ENCODE measurements around the gene TMEM248.
"Not testable (repeated sequence)": the region's sequence is repeated elsewhere in the genome, so short reads cannot be mapped to it uniquely, and the experiment has no call there.

TMEM248 gene

GRCh38 chr7:66958538-66959350 lies 37.7 kb downstream of the TMEM248 start:
- H3K4me3 ChIP-seq (ENCODE audit: low read depth, low read length), result no peak overlapping the region
- no peak overlapping the region for H3K27ac ChIP-seq
- TF ChIP-seq CTCF (IDR thresholded peaks at IDR 0.05; ENCODE audit: low read depth, low read length), result no peak
- H3K36me3 ChIP-seq, result peaks cover 28% of the 10 kb centered on the region
- DNase-seq, result no peak
- no peaks in the 10 kb centered on the region for H3K27me3 ChIP-seq (ENCODE audit: insufficient read depth, low read depth, severe bottlenecking)
- no peaks in the 10 kb centered on the region for H3K9me3 ChIP-seq (ENCODE audit: severe bottlenecking)

- TF ChIP-seq CTCF (IDR thresholded peaks at IDR 0.05; ENCODE audit: low read depth, low read length), result no peak
- Histone ChIP-seq H3K4me3 (ENCODE audit: low read depth, low read length) (no peak overlapping the region), H3K36me3 (peaks cover 17% of the 10 kb centered on the region), H3K27ac (no peak overlapping the region), H3K27me3 (ENCODE audit: insufficient read depth, low read depth, severe bottlenecking) (no peaks in the 10 kb centered on the region), H3K9me3 (ENCODE audit: severe bottlenecking) (no peaks in the 10 kb centered on the region)
- no peak for DNase-seq
Observed at GRCh38 chr7:66960192-66960591, 39.2 kb downstream of the TMEM248 start.

- no peak overlapping the region for H3K27ac ChIP-seq
- H3K36me3 ChIP-seq, result peaks cover 8% of the 10 kb centered on the region
- no peaks in the 10 kb centered on the region for H3K9me3 ChIP-seq (ENCODE audit: severe bottlenecking)
- DNase-seq, result no peak
- H3K27me3 ChIP-seq (ENCODE audit: insufficient read depth, low read depth, severe bottlenecking), result no peaks in the 10 kb centered on the region
- no peak for TF ChIP-seq CTCF (IDR thresholded peaks at IDR 0.05; ENCODE audit: low read depth, low read length)
- H3K4me3 ChIP-seq (ENCODE audit: low read depth, low read length), result no peak overlapping the region
Observed at GRCh38 chr7:66961096-66961495, 40.1 kb downstream of the TMEM248 start.

- no peaks in the 10 kb centered on the region; the same call in 1 of the 2 replicates for H3K36me3 ChIP-seq
- no peak for DNase-seq
- no peaks in the 10 kb centered on the region for H3K9me3 ChIP-seq (ENCODE audit: severe bottlenecking)
- H3K27ac ChIP-seq, result no peak overlapping the region
- no peaks in the 10 kb centered on the region for H3K27me3 ChIP-seq (ENCODE audit: insufficient read depth, low read depth, severe bottlenecking)
- H3K4me3 ChIP-seq (ENCODE audit: low read depth, low read length), result no peak overlapping the region
- no peak for TF ChIP-seq CTCF (IDR thresholded peaks at IDR 0.05; ENCODE audit: low read depth, low read length)
Observed at GRCh38 chr7:66964411-66964810, 43.4 kb downstream of the TMEM248 start.

GRCh38 chr7:66967029-66967428 lies 46.0 kb downstream of the TMEM248 start:
- no peak for TF ChIP-seq CTCF (IDR thresholded peaks at IDR 0.05; ENCODE audit: low read depth, low read length)
- DNase-seq, result no peak
- Histone ChIP-seq H3K27ac (no peak overlapping the region), H3K36me3 (no peaks in the 10 kb centered on the region), H3K27me3 (ENCODE audit: insufficient read depth, low read depth, severe bottlenecking) (no peaks in the 10 kb centered on the region), H3K4me3 (ENCODE audit: low read depth, low read length) (no peak overlapping the region), H3K9me3 (ENCODE audit: severe bottlenecking) (no peaks in the 10 kb centered on the region)

GRCh38 chr7:66969001-66969400 lies 48.0 kb downstream of the TMEM248 start:
- not testable (repeated sequence) for H3K27ac ChIP-seq; H3K9me3 ChIP-seq (ENCODE audit: severe bottlenecking); H3K4me3 ChIP-seq (ENCODE audit: low read depth, low read length); H3K36me3 ChIP-seq; DNase-seq; H3K27me3 ChIP-seq (ENCODE audit: insufficient read depth, low read depth, severe bottlenecking)

Measured in WERI-Rb-1 (cell line).